GM13977 (cell line): ENCODE results near the gene TM4SF1.
"Not testable (repeated sequence)": the region's sequence is repeated elsewhere in the genome, so short reads cannot be mapped to it uniquely, and the experiment has no call there.

Source experiments
- DNase-seq: peaks from one replicate; pipeline ENCODE4 v3.0.0; 2012; ENCODE audit warnings: low spot score
- CTCF ChIP-seq: IDR thresholded peaks from 2 replicates; pipeline ENCODE4 v1.5.1; 2012; ENCODE audit warnings: mild to moderate bottlenecking, control low read depth; ENCODE audit not compliant: insufficient read depth; ENCODE audit errors: extremely low read depth, missing control alignments
- in situ Hi-C: fragments of 300-500 bp; cut with MboI; formaldehyde crosslinking; loops from one replicate; pipeline ENCODE4 v1.12.0; 2022; ENCODE audit warnings: low sequenced_read_pairs, low pct_unique_long_range_greater_than_20kb, mixed read lengths, inconsistent platforms; ENCODE audit not compliant: unreplicated experiment

Gene TM4SF1

GRCh38 chr3:149339931-149340309 is 37.5 kb downstream of the TM4SF1 start:
- in situ Hi-C loops, result no loop called here
- no peak for TF ChIP-seq CTCF
- no peak for DNase-seq

- in situ Hi-C loops, DNase-seq: not testable (repeated sequence)
These were observed 40.0 kb downstream of the TM4SF1 start for GRCh38 chr3:149337486-149337885.

- no peak for DNase-seq
- in situ Hi-C loops, result no loop called here
- TF ChIP-seq CTCF, result no peak
These were observed 40.5 kb downstream of the TM4SF1 start for GRCh38 chr3:149336925-149337324.

GRCh38 chr3:149333176-149333859 is 44.1 kb downstream of the TM4SF1 start, which contains the start of gene TM4SF18:
TSS of gene TM4SF18 (minus strand) at chr3:149333636. CDS start at chr3:149333382, 254 bp downstream.
- in situ Hi-C loops, result no loop called here
- no peak for TF ChIP-seq CTCF

GRCh38 chr3:149332771-149333170 is 44.7 kb downstream of the TM4SF1 start:
- TF ChIP-seq CTCF, result no peak
- in situ Hi-C loops, result no loop called here
- no peak for DNase-seq

More at GRCh38 chr3:149333176-149333859, 44.1 kb downstream of the TM4SF1 start, which contains the start of gene TM4SF18:
- no peak for DNase-seq

- TF ChIP-seq CTCF, result no peak
- in situ Hi-C loops, result no loop called here
- no peak for DNase-seq
These were observed 45.2 kb downstream of the TM4SF1 start for GRCh38 chr3:149332227-149332765.

- in situ Hi-C loops, result no loop called here
These were observed 46.1 kb downstream of the TM4SF1 start for GRCh38 chr3:149331396-149331795.

More at GRCh38 chr3:149331396-149331795, 46.1 kb downstream of the TM4SF1 start:
- no peak for DNase-seq
- TF ChIP-seq CTCF, result no peak
